Esophagus muscularis mucosa (tissue), 4 donors: ENCODE data around the gene XPC.

Source experiments
- CTCF ChIP-seq, 3 experiments: fragments of 200-600 bp in 2 of 3; fragments of 450-650 bp in 1 of 3; sonication (generic) in 2 of 3; IDR thresholded peaks; one replicate each; pipeline ENCODE4 v1.5.1; 2017 to 2019; ENCODE audit warnings: antibody characterized with exemption in 3 of 3, mild to moderate bottlenecking in 2 of 3, moderate library complexity in 1 of 3
- EP300 ChIP-seq: sonication (generic); formaldehyde crosslinking; IDR thresholded peaks from one replicate; pipeline ENCODE4 v1.6.1; 2017; ENCODE audit warnings: antibody characterized with exemption
- POLR2A ChIP-seq: fragments of 450-650 bp; IDR thresholded peaks from one replicate; pipeline ENCODE4 v1.6.1; 2017; ENCODE audit warnings: antibody characterized with exemption, moderate library complexity, mild to moderate bottlenecking, low read depth
- POLR2AphosphoS5 ChIP-seq, 2 donors: sonication (generic); formaldehyde crosslinking; IDR thresholded peaks; one replicate each; pipeline ENCODE4 v1.6.1; 2017; ENCODE audit warnings: antibody characterized with exemption in 2 of 2

GRCh38 chr3:14204515-14205284 is 26.3 kb upstream of the XPC start:
- TF ChIP-seq CTCF (IDR thresholded peaks at IDR 0.05) (no peak), POLR2A (no peak), EP300 (no peak), POLR2AphosphoS5 (IDR thresholded peaks at IDR 0.05) (peak in 1 of 2 donors; percentile 22)
